ENCODE measurements around the gene MYO1C. TPM values are rescaled to one million over a fixed set of nuclear protein-coding genes. Genes with fewer than 3 reads are reported as not detected.

Gene MYO1C
- total and polyA plus RNA-seq, 9 of the 15 experiments (the other 6 are each of a cell fraction or from before 2014, with no cell fraction given), result 0.46 to 32.5 (median 11.6) TPM

- TF ChIP-seq GABPA (tag; conservative IDR thresholded peaks at IDR 0.05; ENCODE audit: low read depth) (peak; percentile 77), ZFP36 (IDR thresholded peaks at IDR 0.05; ENCODE audit: low read depth, low read length, partially characterized antibody) (no peak), ZNF316 (IDR thresholded peaks at IDR 0.05) (no peak), ELF1 (tag; IDR thresholded peaks at IDR 0.05) (peak; percentile 80), ZNF121 (CRISPR knock-in tag; conservative IDR thresholded peaks at IDR 0.05) (no peak), HNRNPH1 (optimal IDR thresholded peaks at IDR 0.05; ENCODE audit: low read depth, low read length) (no peak), KDM2B (CRISPR knock-in tag; IDR thresholded peaks at IDR 0.05) (0 out of 2 replicates have a peak, but pooled peaks have one; percentile 8), EP400 (IDR thresholded peaks at IDR 0.05) (no peak), ETV1 (tag; conservative IDR thresholded peaks at IDR 0.05; ENCODE audit: low read depth) (peak; percentile 64), HDAC1 (IDR thresholded peaks at IDR 0.05) (0 out of 4 replicates have a peak, but pooled peaks of 1 of the 2 experiments have one; percentile 21), ZNF699 (CRISPR knock-in tag; IDR thresholded peaks at IDR 0.05; ENCODE audit: insufficient replicate concordance) (no peak), RFX7 (CRISPR knock-in tag; IDR thresholded peaks at IDR 0.05) (no peak), NONO (IDR thresholded peaks at IDR 0.05; ENCODE audit: low read depth in 2 of 2, low read length in 1 of 2) (0 out of 4 replicates have a peak, but pooled peaks of 1 of the 2 experiments have one; percentile 62), RBFOX2 (IDR thresholded peaks at IDR 0.05; ENCODE audit: low read depth, low read length) (peak; percentile 70), CXXC5 (CRISPR knock-in tag; IDR thresholded peaks at IDR 0.05) (peak; percentile 58), RNF2 (IDR thresholded peaks at IDR 0.05) (no peak)
- TF ChIP-seq, protein P1, sequence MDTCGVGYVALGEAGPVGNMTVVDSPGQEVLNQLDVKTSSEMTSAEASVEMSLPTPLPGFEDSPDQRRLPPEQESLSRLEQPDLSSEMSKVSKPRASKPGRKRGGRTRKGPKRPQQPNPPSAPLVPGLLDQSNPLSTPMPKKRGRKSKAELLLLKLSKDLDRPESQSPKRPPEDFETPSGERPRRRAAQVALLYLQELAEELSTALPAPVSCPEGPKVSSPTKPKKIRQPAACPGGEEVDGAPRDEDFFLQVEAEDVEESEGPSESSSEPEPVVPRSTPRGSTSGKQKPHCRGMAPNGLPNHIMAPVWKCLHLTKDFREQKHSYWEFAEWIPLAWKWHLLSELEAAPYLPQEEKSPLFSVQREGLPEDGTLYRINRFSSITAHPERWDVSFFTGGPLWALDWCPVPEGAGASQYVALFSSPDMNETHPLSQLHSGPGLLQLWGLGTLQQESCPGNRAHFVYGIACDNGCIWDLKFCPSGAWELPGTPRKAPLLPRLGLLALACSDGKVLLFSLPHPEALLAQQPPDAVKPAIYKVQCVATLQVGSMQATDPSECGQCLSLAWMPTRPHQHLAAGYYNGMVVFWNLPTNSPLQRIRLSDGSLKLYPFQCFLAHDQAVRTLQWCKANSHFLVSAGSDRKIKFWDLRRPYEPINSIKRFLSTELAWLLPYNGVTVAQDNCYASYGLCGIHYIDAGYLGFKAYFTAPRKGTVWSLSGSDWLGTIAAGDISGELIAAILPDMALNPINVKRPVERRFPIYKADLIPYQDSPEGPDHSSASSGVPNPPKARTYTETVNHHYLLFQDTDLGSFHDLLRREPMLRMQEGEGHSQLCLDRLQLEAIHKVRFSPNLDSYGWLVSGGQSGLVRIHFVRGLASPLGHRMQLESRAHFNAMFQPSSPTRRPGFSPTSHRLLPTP (IDR thresholded peaks at IDR 0.05; ENCODE audit: borderline replicate concordance, extremely low read depth, insufficient read length), result peak; percentile 3
- TF ChIP-seq, protein P2, sequence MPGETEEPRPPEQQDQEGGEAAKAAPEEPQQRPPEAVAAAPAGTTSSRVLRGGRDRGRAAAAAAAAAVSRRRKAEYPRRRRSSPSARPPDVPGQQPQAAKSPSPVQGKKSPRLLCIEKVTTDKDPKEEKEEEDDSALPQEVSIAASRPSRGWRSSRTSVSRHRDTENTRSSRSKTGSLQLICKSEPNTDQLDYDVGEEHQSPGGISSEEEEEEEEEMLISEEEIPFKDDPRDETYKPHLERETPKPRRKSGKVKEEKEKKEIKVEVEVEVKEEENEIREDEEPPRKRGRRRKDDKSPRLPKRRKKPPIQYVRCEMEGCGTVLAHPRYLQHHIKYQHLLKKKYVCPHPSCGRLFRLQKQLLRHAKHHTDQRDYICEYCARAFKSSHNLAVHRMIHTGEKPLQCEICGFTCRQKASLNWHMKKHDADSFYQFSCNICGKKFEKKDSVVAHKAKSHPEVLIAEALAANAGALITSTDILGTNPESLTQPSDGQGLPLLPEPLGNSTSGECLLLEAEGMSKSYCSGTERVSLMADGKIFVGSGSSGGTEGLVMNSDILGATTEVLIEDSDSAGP (CRISPR knock-in tag; IDR thresholded peaks at IDR 0.05), result no peak
Measured at GRCh38 chr17:1485423-1486376, 6.8 kb downstream of the MYO1C start (continued).
